Spinal cord (tissue), 10 donors: ENCODE data around the gene SCYGR1. TPM values are rescaled to one million over a fixed set of nuclear protein-coding genes. Genes with fewer than 3 reads are reported as not detected.
A peak's percentile ranks its signal among the peaks of the same experiment; 100 is the strongest.

Source experiments
- DNase-seq, 6 donors: peaks; one replicate each; pipeline versions ENCODE4 v3.0.0 to v3.0.0-alpha.2; 2013 to 2015; ENCODE audit warnings: low spot score in 6 of 6, low read depth in 4 of 6
- H3K27ac ChIP-seq: one replicate; pipeline ENCODE4 v1.5.1; 2013; ENCODE audit warnings: low read depth, low read length, control low read depth
- H3K27me3 ChIP-seq: one replicate; pipeline ENCODE4 v1.6.1; 2013; ENCODE audit warnings: low read length; ENCODE audit not compliant: control insufficient read depth, insufficient read depth
- H3K36me3 ChIP-seq: one replicate; pipeline ENCODE4 v1.6.1; 2013; ENCODE audit warnings: low read length; ENCODE audit not compliant: control insufficient read depth, insufficient read depth
- H3K4me1 ChIP-seq: one replicate; pipeline ENCODE4 v1.6.1; 2013; ENCODE audit warnings: low read length; ENCODE audit not compliant: control insufficient read depth, insufficient read depth
- H3K4me3 ChIP-seq: one replicate; pipeline ENCODE4 v1.5.1; 2013; ENCODE audit warnings: low read depth, low read length, control low read depth
- H3K9me3 ChIP-seq: one replicate; pipeline ENCODE4 v1.6.1; 2013; ENCODE audit warnings: low read length; ENCODE audit not compliant: control insufficient read depth, insufficient read depth
- WGBS: methylation state at CpG from one replicate; pipeline ENCODE4 v1.1.5; 2013; ENCODE audit warnings: missing lambda C conversion rate; ENCODE audit not compliant: insufficient coverage; 5-methylcytosine and 5-hydroxymethylcytosine counted together
- polyA plus RNA-seq, 2 donors: library from polyadenylated mRNA; unstranded; fragments of 120-200 nt; gene quantifications; one replicate each; pipeline ENCODE4 v1.2.1, GENCODE V29; 2013; ENCODE audit not compliant: insufficient read length in 2 of 2
- total RNA-seq, 2 donors: library from RNA; depleted of rRNA in 1 of 2; stranded (reverse); fragments of 120-200 nt in 1 of 2; fragments of >200 nt in 1 of 2; gene quantifications; one replicate each; pipeline versions ENCODE4 v1.2.3 to v1.2.4, GENCODE V29; 2013 to 2014
- donor health status: healthy.

Gene SCYGR1
- total and polyA plus RNA-seq, 4 donors: not detected

DNA sequence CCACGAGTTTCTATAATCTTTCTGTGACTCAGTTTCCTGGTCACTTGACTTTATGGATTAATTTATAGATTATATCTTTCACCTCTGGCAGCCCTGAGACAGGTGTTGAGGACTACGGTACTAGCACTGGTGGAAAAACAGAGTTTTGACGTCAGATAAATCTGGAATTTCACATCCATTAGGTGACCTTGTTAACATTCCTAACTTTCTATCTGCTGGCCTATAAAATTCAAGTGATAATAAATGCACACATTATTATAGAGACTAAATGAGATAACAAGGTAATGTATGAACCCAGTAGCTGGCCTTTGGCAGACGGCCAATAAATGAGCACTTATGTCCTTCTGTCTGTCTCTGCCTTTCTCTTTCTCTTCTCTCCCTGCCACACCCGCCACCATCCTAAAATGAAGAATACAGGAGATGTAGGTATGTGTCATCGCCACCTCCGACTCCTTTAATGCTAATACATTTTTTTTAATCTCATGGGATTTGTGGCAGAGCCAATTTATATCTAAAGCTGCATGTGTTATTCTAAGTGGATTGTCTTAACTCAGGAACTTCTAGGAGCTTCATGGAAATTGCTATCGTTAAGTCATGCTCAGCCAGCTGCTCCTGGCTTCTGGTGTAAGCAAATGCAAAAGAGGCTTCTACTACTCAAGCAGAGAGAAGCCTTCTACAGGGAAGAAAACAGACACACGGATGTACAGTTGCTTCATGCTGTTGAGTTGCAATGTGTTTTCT lies 10.9 kb downstream of the SCYGR1 start:
- Histone ChIP-seq H3K4me1 (peaks cover 4% of the 10 kb centered on the region), H3K4me3 (no peak overlapping the region), H3K9me3 (no peaks in the 10 kb centered on the region), H3K36me3 (no peaks in the 10 kb centered on the region), H3K27ac (no peak overlapping the region), H3K27me3 (no peaks in the 10 kb centered on the region)
- no CpG with 5 or more reads among the region's 9 CpGs for WGBS
- peak in 2 of 6 donors; percentile 65 to 84 for DNase-seq

- Histone ChIP-seq H3K4me3 (no peak overlapping the region), H3K27ac (no peak overlapping the region), H3K4me1 (peaks cover 4% of the 10 kb centered on the region), H3K27me3 (no peaks in the 10 kb centered on the region), H3K36me3 (no peaks in the 10 kb centered on the region), H3K9me3 (no peaks in the 10 kb centered on the region)
- WGBS: no CpG with 5 or more reads among the region's 6 CpGs
- DNase-seq: peak in 1 of 6 donors; percentile 32
Observed at GRCh38 chr2:227374158-227374557, 13.6 kb downstream of the SCYGR1 start.

DNA sequence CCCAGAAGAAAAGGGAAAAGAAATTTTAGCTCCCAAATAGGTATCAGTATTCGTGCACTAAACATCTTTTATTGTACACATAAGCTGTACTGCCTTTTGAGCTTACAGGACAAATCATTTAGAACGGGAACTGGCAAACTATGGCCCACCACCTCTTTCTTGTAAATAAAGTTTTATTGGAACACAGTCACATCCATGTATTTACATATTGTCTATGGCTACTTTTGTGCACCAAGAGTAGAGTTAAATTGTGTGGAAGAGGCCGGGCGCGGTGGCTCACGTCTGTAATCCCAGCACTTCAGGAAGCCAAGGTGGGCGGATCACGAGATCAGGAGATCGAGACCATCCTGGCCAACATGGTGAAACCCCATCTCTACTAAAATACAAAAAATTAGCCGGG lies 14.4 kb downstream of the SCYGR1 start:
- H3K4me3 ChIP-seq: no peak overlapping the region
- H3K36me3 ChIP-seq: no peaks in the 10 kb centered on the region
- peaks cover 4% of the 10 kb centered on the region for H3K4me1 ChIP-seq
- WGBS: 95% methylated on average over 4 of the region's 10 CpGs
- H3K27me3 ChIP-seq: no peaks in the 10 kb centered on the region
- no peaks in the 10 kb centered on the region for H3K9me3 ChIP-seq
- no peak for DNase-seq
- H3K27ac ChIP-seq: no peak overlapping the region

- no peak overlapping the region for H3K4me3 ChIP-seq
- H3K27ac ChIP-seq: no peak overlapping the region
- DNase-seq: no peak
- peaks cover 4% of the 10 kb centered on the region for H3K4me1 ChIP-seq
- H3K36me3 ChIP-seq: no peaks in the 10 kb centered on the region
- WGBS: 83% methylated on average over 1 of the region's 9 CpGs
- H3K9me3 ChIP-seq: no peaks in the 10 kb centered on the region
- no peaks in the 10 kb centered on the region for H3K27me3 ChIP-seq
Observed at GRCh38 chr2:227370791-227371312, 16.9 kb downstream of the SCYGR1 start.

DNA sequence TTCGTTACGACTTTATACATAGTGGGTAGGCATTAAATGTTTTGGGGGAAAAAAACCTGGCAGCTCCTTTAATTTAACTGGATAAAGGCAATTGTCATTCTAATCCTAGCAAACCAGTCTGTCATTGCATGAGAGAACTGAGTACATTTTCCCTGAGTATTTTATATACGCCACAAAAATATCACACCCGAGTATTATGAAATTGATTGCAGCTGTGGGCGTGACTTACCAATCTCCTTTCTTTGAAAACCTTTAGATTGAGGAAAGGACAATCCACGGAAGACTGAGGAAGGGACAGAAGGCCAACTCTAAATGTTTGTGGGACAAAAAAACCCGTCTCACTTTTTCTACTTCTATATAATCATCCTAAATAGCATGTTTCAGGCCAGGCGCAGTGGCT lies 17.7 kb downstream of the SCYGR1 start:
- 100% methylated on average over 1 of the region's 8 CpGs for WGBS
- no peak overlapping the region for H3K27ac ChIP-seq
- no peaks in the 10 kb centered on the region for H3K27me3 ChIP-seq
- peaks cover 4% of the 10 kb centered on the region for H3K4me1 ChIP-seq
- DNase-seq: no peak
- H3K4me3 ChIP-seq: no peak overlapping the region
- H3K36me3 ChIP-seq: no peaks in the 10 kb centered on the region
- H3K9me3 ChIP-seq: no peaks in the 10 kb centered on the region

GRCh38 chr2:227368574-227368973 lies 19.2 kb downstream of the SCYGR1 start:
- peaks cover 1% of the 10 kb centered on the region for H3K4me1 ChIP-seq
- 100% methylated on average over 3 of the region's 5 CpGs for WGBS
- H3K9me3 ChIP-seq: no peaks in the 10 kb centered on the region
- no peak overlapping the region for H3K4me3 ChIP-seq
- no peaks in the 10 kb centered on the region for H3K27me3 ChIP-seq
- no peak overlapping the region for H3K27ac ChIP-seq
- no peaks in the 10 kb centered on the region for H3K36me3 ChIP-seq
- DNase-seq: no peak

DNA sequence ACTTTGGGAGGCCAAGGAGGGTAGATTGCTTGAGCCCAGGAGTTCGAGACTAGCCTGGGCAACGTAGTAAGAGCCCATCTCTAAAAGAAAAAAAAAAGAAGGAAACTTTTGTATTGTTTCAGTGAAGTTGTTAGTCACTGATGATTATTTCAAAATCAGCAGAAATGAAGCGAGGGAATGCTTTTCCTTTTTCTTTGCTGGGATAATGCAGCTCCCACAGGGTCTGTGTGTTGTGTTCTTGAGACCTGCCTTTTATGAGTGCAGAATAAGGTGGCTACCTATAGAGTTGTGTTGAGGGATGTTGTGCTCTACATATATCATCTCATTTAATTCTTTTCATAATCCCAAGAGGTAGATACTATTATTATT lies 20.3 kb downstream of the SCYGR1 start:
- H3K4me1 ChIP-seq: no peaks in the 10 kb centered on the region
- no peak for DNase-seq
- H3K36me3 ChIP-seq: no peaks in the 10 kb centered on the region
- H3K4me3 ChIP-seq: no peak overlapping the region
- H3K27me3 ChIP-seq: no peaks in the 10 kb centered on the region
- no peak overlapping the region for H3K27ac ChIP-seq
- WGBS: 100% methylated on average over 3 of the region's 3 CpGs
- no peaks in the 10 kb centered on the region for H3K9me3 ChIP-seq

- no peaks in the 10 kb centered on the region for H3K27me3 ChIP-seq
- peak in 1 of 6 donors; percentile 44 for DNase-seq
- H3K9me3 ChIP-seq: no peaks in the 10 kb centered on the region
- H3K4me3 ChIP-seq: no peak overlapping the region
- H3K27ac ChIP-seq: no peak overlapping the region
- 78% methylated on average over 4 of the region's 11 CpGs for WGBS
- H3K36me3 ChIP-seq: no peaks in the 10 kb centered on the region
- no peaks in the 10 kb centered on the region for H3K4me1 ChIP-seq
Observed at GRCh38 chr2:227366769-227367426, 20.9 kb downstream of the SCYGR1 start.

- H3K27me3 ChIP-seq: no peaks in the 10 kb centered on the region
- no peaks in the 10 kb centered on the region for H3K36me3 ChIP-seq
- no peak overlapping the region for H3K27ac ChIP-seq
- DNase-seq: no peak
- no peaks in the 10 kb centered on the region for H3K4me1 ChIP-seq
- WGBS: no CpG with 5 or more reads among the region's 3 CpGs
- H3K9me3 ChIP-seq: no peaks in the 10 kb centered on the region
- H3K4me3 ChIP-seq: no peak overlapping the region
Observed at GRCh38 chr2:227365833-227366232, 21.9 kb downstream of the SCYGR1 start.
